Measurements from ENCODE around the gene ITPR2.
A peak's percentile ranks its signal among the peaks of the same experiment; 100 is the strongest.

The ITPR2 gene

DNA sequence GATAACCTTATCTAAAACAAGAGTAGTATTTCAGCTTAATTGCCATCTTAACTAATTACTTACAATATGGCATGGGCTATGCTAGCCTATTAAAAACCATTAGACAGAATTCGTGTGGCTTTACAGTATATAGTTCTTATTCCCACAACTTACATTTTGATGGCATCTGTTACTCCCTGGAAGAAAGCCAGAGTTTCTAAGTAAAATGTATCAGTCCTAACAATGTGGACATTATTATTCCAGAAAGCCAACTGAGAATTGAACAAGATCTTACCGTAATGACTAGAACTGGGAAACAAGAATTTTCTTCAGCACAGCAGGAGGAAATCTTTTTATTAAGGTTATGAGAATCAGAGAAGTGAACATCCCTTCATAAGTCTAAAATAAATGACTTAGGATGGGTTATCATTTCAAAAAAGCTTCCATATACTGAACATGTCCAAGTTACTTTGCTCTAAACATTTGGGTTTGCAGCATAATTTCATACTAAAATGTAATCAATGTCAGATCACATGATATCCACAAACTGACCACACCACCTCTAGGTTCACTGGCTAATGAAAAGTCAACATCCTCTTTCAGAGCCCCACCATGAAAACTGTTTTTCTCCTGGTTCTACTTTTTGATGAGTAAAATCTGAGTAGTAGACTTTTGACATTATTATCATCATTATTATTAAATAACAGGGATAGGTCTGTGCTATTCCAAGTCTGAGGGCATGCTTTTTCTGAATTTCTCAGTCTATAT is 457.9 kb downstream of the ITPR2 start:
- Histone ChIP-seq H3K27me3 (no peaks in the 10 kb centered on the region), H3K4me1 (peaks cover 0 to 30% (median 0%) of the 10 kb centered on the region in 10 experiments; a peak in 6 of 20 replicates), H3K4me3 (no peak overlapping the region), H3K9me3 (replicated peaks in 1 of 11) (no peaks in the 10 kb centered on the region), H3K27ac (no peak overlapping the region), H4K20me1 (no peaks in the 10 kb centered on the region), H3K9ac (no peak overlapping the region), H3K36me3 (peaks cover 0 to 13% (median 0%) of the 10 kb centered on the region in 11 experiments; a peak in 1 of 22 replicates), H3K4me2 (peak overlapping the region in 2 of 11 experiments; percentile 12 to 30; a peak in 3 of 22 replicates)
- TF ChIP-seq Cebpa-rat (IDR thresholded peaks at IDR 0.05): no peak

DNA sequence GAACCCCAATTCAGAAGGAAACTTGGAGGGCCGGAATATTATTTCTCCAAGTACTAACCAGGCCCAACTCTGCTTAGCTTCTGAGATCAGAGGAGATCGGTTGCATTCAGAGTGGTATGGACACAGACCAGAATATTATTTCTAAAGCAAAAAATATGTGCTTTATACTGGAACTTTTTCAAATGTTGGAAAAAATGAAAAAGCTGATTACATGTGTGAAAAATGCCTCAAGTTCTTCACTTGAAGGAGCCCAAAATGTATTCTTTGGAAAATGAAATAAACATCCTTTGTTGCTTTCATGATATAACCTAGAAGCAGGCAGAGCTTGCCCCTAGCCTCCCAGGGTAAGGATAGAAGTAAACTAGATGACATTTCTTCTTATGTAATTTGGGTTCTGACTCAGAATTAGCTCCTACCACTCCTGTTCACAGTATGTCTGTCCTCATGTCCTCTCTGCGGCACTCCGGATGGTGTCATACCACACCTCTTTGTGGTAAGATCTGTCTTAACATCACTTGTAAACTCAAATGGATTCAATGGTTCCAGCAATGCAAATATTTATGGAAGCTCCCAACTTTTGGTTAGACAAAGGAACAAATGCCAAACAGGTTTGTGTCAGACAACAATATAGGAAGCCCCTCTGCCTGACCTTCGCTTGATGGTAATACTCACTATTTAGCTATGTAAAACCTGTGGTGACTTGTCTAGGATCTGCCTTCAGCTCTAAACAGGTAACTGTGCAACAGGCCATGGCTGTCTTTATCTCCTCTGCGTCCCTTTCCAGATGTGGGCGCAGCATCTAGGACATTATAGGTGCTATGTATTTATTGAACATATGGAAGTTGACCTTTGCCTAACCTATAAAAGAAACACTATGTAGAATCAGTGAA is 459.1 kb downstream of the ITPR2 start:
- Histone ChIP-seq H3K4me1 (peaks cover 0 to 32% (median 0%) of the 10 kb centered on the region in 10 experiments; a peak in 6 of 20 replicates), H3K27ac (no peak overlapping the region), H3K9ac (no peak overlapping the region), H3K36me3 (peaks cover 0 to 13% (median 0%) of the 10 kb centered on the region in 11 experiments; a peak in 1 of 22 replicates), H3K4me2 (no peak overlapping the region), H3K27me3 (no peaks in the 10 kb centered on the region), H3K9me3 (replicated peaks in 1 of 11) (no peaks in the 10 kb centered on the region), H3K4me3 (no peak overlapping the region), H4K20me1 (no peaks in the 10 kb centered on the region)
- TF ChIP-seq Cebpa-rat (IDR thresholded peaks at IDR 0.05): no peak

DNA sequence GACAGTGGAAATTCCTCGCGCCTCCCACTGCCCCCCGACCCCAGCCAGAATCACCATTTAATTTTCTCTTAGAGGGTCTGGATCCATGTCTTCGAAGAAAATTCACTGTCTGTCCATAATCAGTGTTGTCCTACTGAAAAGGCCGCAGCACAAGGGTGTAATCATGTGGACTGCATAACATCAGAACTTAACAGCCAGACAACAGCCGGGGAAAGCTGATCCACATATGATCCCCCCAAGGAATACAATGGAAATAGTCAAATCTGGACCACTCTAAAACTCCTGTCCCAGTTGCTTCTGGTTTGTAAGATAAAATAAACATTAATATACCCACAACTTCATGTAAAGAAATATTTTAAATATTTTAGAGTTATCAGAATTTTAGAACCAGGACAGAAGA is 460.1 kb downstream of the ITPR2 start:
- Histone ChIP-seq H3K4me1 (peaks cover 0 to 30% (median 0%) of the 10 kb centered on the region in 10 experiments; a peak in 4 of 20 replicates), H3K27ac (no peak overlapping the region), H3K9me3 (replicated peaks in 1 of 11) (no peaks in the 10 kb centered on the region), H3K4me2 (no peak overlapping the region), H3K27me3 (no peaks in the 10 kb centered on the region), H3K9ac (no peak overlapping the region), H4K20me1 (no peaks in the 10 kb centered on the region), H3K36me3 (peaks cover 0 to 13% (median 0%) of the 10 kb centered on the region in 11 experiments; a peak in 1 of 22 replicates), H3K4me3 (no peak overlapping the region)
- TF ChIP-seq Cebpa-rat (IDR thresholded peaks at IDR 0.05): no peak

- Histone ChIP-seq H3K4me3 (no peak overlapping the region), H3K4me2 (peak overlapping the region in 2 of 11 experiments; percentile 4 to 5; a peak in 1 of 22 replicates), H3K27ac (no peak overlapping the region), H3K9me3 (replicated peaks in 1 of 11) (no peaks in the 10 kb centered on the region), H4K20me1 (no peaks in the 10 kb centered on the region), H3K27me3 (no peaks in the 10 kb centered on the region), H3K4me1 (peaks cover 0 to 20% (median 0%) of the 10 kb centered on the region in 10 experiments; a peak in 4 of 20 replicates), H3K36me3 (peaks cover 0 to 13% (median 0%) of the 10 kb centered on the region in 11 experiments; a peak in 1 of 22 replicates), H3K9ac (no peak overlapping the region)
- TF ChIP-seq Cebpa-rat (IDR thresholded peaks at IDR 0.05): no peak
These were observed 462.9 kb downstream of the ITPR2 start for GRCh38 chr12:26370098-26370497.

GRCh38 chr12:26369588-26369987 is 463.4 kb downstream of the ITPR2 start:
- peaks cover 0 to 13% (median 0%) of the 10 kb centered on the region in 11 experiments; a peak in 1 of 22 replicates for H3K36me3 ChIP-seq
- peak overlapping the region in 1 of 11 experiments; percentile 4; a peak in 1 of 22 replicates for H3K4me2 ChIP-seq
- peaks cover 0 to 19% (median 0%) of the 10 kb centered on the region in 10 experiments; a peak in 4 of 20 replicates for H3K4me1 ChIP-seq
- no peaks in the 10 kb centered on the region for H3K9me3 ChIP-seq (replicated peaks in 1 of 11)
- TF ChIP-seq Cebpa-rat (IDR thresholded peaks at IDR 0.05): no peak
- no peak overlapping the region for H3K4me3 ChIP-seq
- H3K9ac ChIP-seq: no peak overlapping the region
- H3K27ac ChIP-seq: no peak overlapping the region
- H4K20me1 ChIP-seq: no peaks in the 10 kb centered on the region
- no peaks in the 10 kb centered on the region for H3K27me3 ChIP-seq

DNA sequence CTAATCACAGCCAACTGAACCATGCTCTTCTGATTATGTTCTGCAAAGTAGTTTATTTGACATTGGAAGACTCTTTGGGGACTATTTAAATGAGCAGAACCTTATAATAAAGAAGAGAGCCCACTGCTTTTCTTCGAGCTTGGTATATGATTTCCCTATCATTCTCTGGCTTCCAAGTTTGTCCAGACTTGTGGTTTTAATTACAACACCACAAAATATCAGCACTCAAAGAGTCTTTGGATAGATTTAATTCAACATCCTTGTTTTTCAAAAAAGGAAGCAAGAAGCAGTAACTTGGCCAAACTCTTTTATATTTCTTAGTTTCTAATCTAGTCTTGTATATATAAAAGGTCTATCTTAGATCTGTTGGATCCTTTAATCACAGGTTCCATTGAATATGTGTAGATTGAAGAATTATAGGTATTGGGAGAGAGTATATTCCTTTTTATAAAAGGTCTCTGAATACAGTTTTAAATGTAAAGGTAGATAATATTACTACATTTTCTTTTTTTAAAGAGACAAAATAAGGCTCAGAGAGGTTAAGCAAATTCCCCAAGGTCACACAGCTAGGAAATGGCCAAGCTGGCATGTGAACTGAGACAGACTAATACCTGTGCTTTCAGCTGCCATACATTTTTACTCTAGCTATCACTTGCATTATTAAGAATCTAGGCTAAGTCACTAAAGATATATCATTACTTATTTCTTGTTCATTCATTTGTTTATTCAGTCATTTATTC is 464.8 kb downstream of the ITPR2 start:
- Histone ChIP-seq H3K4me3 (no peak overlapping the region), H3K9ac (no peak overlapping the region), H3K4me1 (peaks cover 0 to 19% (median 0%) of the 10 kb centered on the region in 10 experiments; a peak in 4 of 20 replicates), H4K20me1 (no peaks in the 10 kb centered on the region), H3K27me3 (no peaks in the 10 kb centered on the region), H3K27ac (no peak overlapping the region), H3K36me3 (0 out of 22 replicates have a peak, but pooled peaks cover 0 to 9% (median 0%) of the 10 kb centered on the region in 11 experiments), H3K4me2 (no peak overlapping the region), H3K9me3 (replicated peaks in 1 of 11) (no peaks in the 10 kb centered on the region)
- no peak for TF ChIP-seq Cebpa-rat (IDR thresholded peaks at IDR 0.05)

DNA sequence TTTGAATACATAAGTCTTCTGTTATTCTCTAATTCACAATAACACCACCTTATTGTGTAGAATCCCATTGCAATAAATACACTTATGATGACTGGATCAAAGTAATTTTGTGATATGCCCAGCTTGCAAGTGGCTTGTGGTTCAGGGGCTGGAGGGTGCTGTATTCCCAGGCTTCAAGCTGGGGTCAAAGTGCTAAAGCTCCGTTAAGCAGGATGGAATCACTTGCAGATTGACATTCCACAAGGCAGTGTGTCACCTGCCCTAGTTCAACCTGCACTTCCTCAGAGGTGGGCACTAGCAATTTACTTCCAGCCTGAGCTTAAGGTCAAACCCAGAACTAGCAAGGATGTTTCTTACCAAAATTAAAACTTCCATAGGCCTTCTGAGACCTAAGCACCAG is 471.0 kb downstream of the ITPR2 start:
- TF ChIP-seq Cebpa-rat (IDR thresholded peaks at IDR 0.05): no peak
- Histone ChIP-seq H4K20me1 (no peaks in the 10 kb centered on the region), H3K9ac (no peak overlapping the region), H3K4me3 (no peak overlapping the region), H3K4me1 (peaks cover 0 to 25% (median 4%) of the 10 kb centered on the region in 10 experiments; a peak in 9 of 20 replicates), H3K9me3 (replicated peaks in 1 of 11) (no peaks in the 10 kb centered on the region), H3K27ac (no peak overlapping the region), H3K36me3 (0 out of 22 replicates have a peak, but pooled peaks cover 0 to 8% (median 0%) of the 10 kb centered on the region in 11 experiments), H3K4me2 (no peak overlapping the region), H3K27me3 (no peaks in the 10 kb centered on the region)

DNA sequence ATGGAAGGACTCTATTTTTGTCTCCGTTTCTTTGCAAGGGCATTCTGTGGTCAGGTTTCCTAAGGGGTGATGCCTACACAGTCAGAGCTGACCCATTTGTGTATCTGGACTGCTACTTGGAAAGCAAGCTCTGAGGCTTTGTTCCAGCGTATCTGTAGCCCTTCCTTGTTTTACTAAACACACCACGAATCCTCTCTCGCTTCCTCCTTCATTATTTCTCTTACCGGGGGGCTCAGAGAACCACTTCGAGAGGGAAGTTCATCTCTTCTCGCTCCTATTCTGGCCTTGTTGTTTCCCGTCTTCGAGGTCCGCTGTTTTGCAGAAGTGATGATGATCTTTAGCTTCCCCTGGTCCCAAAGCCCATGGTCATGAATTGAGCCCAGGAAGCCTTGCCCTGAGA is 472.9 kb downstream of the ITPR2 start:
- H3K4me3 ChIP-seq: no peak overlapping the region
- H3K4me2 ChIP-seq: peak overlapping the region in 5 of 11 experiments; percentile 19 to 62 (median 52); a peak in 10 of 22 replicates
- no peaks in the 10 kb centered on the region for H3K9me3 ChIP-seq (replicated peaks in 1 of 11)
- no peak overlapping the region for H3K9ac ChIP-seq
- 0 out of 22 replicates have a peak, but pooled peaks cover 0 to 8% (median 0%) of the 10 kb centered on the region in 11 experiments for H3K36me3 ChIP-seq
- H3K27me3 ChIP-seq: no peaks in the 10 kb centered on the region
- peak overlapping the region in 4 of 11 experiments; percentile 20 to 49 (median 28); a peak in 6 of 22 replicates for H3K27ac ChIP-seq
- TF ChIP-seq Cebpa-rat (IDR thresholded peaks at IDR 0.05): no peak
- H4K20me1 ChIP-seq: no peaks in the 10 kb centered on the region
- H3K4me1 ChIP-seq: peaks cover 0 to 25% (median 4%) of the 10 kb centered on the region in 10 experiments; a peak in 9 of 20 replicates
